ENCODE results near the gene VWA5B2. TPM values are rescaled to one million over a fixed set of nuclear protein-coding genes. Genes with fewer than 3 reads are reported as not detected.

The VWA5B2 gene
- total and polyA plus RNA-seq, 8 donors: under 0.01 to 100.0 (median 2.4) TPM

GRCh38 chr3:184198509-184198908 is 30.9 kb upstream of the VWA5B2 start:
- Histone ChIP-seq H3K36me3 (peaks cover 20 to 35% (median 32%) of the 10 kb centered on the region in 4 donors), H3K9me3 (no peaks in the 10 kb centered on the region), H3K27ac (no peak overlapping the region), H3K4me1 (no peaks in the 10 kb centered on the region), H3K4me3 (no peak overlapping the region), H3K27me3 (no peaks in the 10 kb centered on the region)
- no peak for DNase-seq
- 70 to 91% (median 78%) methylated on average over 4 to 9 of the region's 9 CpGs for WGBS, 5 donors
- intact Hi-C loops (cut with DNase I; ENCODE audit: low total_unique reads): no loop called here
- TF ChIP-seq POLR2A (IDR thresholded peaks at IDR 0.05) (no peak), POLR2AphosphoS5 (IDR thresholded peaks at IDR 0.05) (no peak), EP300 (IDR thresholded peaks at IDR 0.05) (no peak)
- TF ChIP-seq, protein P1, sequence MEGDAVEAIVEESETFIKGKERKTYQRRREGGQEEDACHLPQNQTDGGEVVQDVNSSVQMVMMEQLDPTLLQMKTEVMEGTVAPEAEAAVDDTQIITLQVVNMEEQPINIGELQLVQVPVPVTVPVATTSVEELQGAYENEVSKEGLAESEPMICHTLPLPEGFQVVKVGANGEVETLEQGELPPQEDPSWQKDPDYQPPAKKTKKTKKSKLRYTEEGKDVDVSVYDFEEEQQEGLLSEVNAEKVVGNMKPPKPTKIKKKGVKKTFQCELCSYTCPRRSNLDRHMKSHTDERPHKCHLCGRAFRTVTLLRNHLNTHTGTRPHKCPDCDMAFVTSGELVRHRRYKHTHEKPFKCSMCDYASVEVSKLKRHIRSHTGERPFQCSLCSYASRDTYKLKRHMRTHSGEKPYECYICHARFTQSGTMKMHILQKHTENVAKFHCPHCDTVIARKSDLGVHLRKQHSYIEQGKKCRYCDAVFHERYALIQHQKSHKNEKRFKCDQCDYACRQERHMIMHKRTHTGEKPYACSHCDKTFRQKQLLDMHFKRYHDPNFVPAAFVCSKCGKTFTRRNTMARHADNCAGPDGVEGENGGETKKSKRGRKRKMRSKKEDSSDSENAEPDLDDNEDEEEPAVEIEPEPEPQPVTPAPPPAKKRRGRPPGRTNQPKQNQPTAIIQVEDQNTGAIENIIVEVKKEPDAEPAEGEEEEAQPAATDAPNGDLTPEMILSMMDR (IDR thresholded peaks at IDR 0.05): no peak

DNA sequence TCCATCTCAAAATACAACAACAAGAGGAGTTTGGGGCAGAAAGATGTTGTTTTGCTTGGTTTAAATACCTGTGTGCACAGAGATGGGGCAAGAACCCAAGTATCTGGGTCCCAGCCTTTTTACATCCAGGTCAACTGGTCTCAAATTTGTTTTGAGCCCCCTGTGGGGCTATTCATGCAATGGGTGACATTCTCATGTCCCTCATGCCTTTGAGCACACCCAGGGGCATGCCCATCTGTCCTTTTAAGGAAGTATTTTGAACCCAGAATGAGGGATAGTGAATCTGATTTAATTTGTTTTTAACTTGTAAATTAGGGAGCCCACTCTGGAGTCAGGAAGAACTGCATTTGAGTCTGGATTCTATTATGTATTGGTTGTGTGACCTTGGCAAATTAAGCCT is 28.6 kb upstream of the VWA5B2 start:
- H3K36me3 ChIP-seq: peaks cover 0 to 12% (median 9%) of the 10 kb centered on the region in 4 donors
- no peaks in the 10 kb centered on the region for H3K4me1 ChIP-seq
- peaks cover 0 to 2% (median 0%) of the 10 kb centered on the region in 3 donors for H3K27me3 ChIP-seq
- intact Hi-C loops (cut with DNase I; ENCODE audit: low total_unique reads): no loop called here
- H3K27ac ChIP-seq: no peak overlapping the region
- H3K4me3 ChIP-seq: no peak overlapping the region
- DNase-seq: no peak
- H3K9me3 ChIP-seq: no peaks in the 10 kb centered on the region
- TF ChIP-seq, protein P1 (IDR thresholded peaks at IDR 0.05): no peak
- no peak for TF ChIP-seq POLR2A (IDR thresholded peaks at IDR 0.05)
- no peak for TF ChIP-seq EP300 (IDR thresholded peaks at IDR 0.05)
- no peak for TF ChIP-seq POLR2AphosphoS5 (IDR thresholded peaks at IDR 0.05)

DNA sequence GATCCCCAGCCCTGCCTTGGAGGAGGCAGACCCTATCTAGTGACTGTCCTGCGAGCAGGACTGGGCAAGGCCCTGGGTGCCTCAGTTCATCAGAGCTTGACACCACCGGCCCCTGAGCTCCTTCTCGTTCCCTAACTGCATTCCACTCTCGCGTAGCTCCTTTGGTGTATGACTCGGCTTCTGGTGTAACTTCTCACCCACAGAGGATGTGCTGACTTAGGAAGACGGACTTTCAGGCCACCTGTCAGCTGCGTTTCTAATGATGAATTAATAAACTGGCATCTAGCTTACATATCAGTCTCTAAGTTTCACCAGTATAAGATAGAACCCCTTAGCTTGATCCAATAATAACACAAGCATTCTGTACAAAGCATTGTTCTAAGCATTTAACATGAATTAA is 25.9 kb upstream of the VWA5B2 start:
- H3K4me3 ChIP-seq: no peak overlapping the region
- no peaks in the 10 kb centered on the region for H3K36me3 ChIP-seq
- TF ChIP-seq, protein P1 (IDR thresholded peaks at IDR 0.05): no peak
- TF ChIP-seq POLR2A (IDR thresholded peaks at IDR 0.05): no peak
- TF ChIP-seq POLR2AphosphoS5 (IDR thresholded peaks at IDR 0.05): no peak
- peaks cover 0 to 18% (median 4%) of the 10 kb centered on the region in 3 donors for H3K27me3 ChIP-seq
- WGBS, 5 donors: 65 to 79% (median 77%) methylated on average over 8 of the region's 8 CpGs
- DNase-seq: no peak
- intact Hi-C loops (cut with DNase I; ENCODE audit: low total_unique reads): no loop called here
- no peaks in the 10 kb centered on the region for H3K9me3 ChIP-seq
- H3K27ac ChIP-seq: no peak overlapping the region
- no peaks in the 10 kb centered on the region for H3K4me1 ChIP-seq

DNA sequence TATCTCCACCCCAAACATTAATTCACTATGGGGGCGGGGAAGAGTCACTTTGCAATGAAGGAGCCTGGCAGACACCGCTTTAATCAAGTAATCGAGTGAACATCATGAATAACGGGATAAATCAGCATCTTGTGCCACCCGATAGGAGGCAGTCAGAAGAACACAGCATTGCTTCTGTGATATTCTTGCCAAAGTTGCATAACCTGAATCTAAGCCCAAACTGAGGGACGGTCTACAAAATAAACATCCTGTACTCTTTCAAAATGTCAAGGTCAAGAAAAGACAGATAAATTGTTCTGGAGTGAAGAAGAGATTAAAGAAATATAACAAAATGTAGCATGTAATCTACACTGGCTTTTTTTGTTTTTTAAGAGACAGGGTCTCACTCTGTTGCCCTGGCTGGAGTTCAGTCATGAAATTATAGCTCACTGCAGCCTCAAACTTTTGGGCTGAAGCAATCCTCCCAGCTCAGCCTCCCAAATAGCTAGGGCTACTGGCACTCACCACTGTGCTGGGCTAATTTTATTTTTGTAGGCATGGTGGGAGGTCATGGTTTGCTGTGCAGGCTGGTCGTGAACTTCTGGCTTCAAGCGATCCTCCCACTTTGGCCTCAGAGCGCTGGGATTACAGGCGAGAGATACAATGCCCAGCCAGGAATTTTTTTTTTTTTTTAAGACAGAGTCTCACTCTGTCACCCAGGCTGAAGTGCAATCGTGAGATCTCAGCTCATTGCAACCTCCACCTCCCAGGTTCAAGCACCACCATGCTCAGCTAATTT is 20.1 kb upstream of the VWA5B2 start:
- no peak overlapping the region for H3K4me3 ChIP-seq
- intact Hi-C loops (cut with DNase I; ENCODE audit: low total_unique reads): no loop called here
- peaks cover 0 to 18% (median 4%) of the 10 kb centered on the region in 3 donors for H3K27me3 ChIP-seq
- H3K4me1 ChIP-seq: no peaks in the 10 kb centered on the region
- 57 to 66% (median 60%) methylated on average over 11 of the region's 11 CpGs for WGBS, 5 donors
- H3K36me3 ChIP-seq: no peaks in the 10 kb centered on the region
- H3K9me3 ChIP-seq: no peaks in the 10 kb centered on the region
- TF ChIP-seq EP300 (IDR thresholded peaks at IDR 0.05) (no peak), POLR2A (IDR thresholded peaks at IDR 0.05) (no peak), POLR2AphosphoS5 (IDR thresholded peaks at IDR 0.05) (no peak)
- TF ChIP-seq, protein P1 (IDR thresholded peaks at IDR 0.05): no peak
- DNase-seq: no peak
- H3K27ac ChIP-seq: no peak overlapping the region

All from stomach (tissue), 9 donors.